Measurements from ENCODE around the gene APOOL. TPM values are rescaled to one million over a fixed set of nuclear protein-coding genes. Genes with fewer than 3 reads are reported as not detected.
"Not testable (repeated sequence)": the region's sequence is repeated elsewhere in the genome, so short reads cannot be mapped to it uniquely, and the experiment has no call there.

APOOL gene
- polyA plus RNA-seq, 10 donors, result 12.6 to 21.2 (median 14.9) TPM

DNA sequence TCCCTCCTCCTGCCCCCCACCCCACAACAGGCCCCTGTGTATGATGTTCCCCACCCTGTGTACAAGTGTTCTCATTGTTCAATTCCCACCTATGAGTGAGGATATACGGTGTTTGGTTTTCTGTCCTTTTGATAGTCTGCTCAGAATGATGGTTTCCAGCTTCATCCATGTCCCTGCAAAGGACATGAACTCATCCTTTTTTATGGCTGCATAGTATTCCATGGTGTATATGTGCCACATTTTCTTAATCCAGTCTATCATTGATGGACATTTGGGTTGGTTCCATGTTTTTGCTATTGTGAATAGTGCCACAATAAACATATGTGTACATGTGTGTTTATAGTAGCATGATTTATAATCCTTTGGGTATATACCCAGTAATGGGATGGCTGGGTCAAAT lies 73.6 kb downstream of the APOOL start:
- not testable (repeated sequence) for DNase-seq

DNA sequence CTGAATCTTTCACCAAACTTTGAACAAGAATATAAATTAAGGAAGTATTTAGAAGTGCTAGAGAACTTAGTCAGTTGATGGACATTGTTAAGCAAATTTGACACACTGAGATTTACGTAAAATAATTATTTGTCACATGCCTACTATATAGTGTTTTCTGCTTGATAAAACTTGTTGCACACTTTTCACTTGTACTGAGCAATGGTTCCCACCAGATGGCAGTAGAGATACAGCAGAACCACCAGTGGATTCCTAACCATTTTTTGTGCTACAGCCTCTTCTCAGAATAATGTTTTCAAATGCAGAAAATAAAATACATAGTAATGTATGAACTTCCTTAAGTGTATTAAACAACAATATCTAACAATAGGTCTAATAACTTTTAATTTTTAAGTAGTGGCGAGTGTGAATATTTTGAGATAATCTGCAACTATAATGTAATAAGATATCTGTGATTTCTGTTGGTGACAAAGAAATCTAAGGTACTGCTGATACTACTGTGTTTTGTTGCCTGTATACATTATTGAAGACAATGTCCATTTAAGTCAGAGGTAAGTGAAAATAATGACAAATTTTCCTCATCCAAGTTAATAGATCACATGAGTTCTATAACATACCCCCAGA lies 81.2 kb downstream of the APOOL start:
- DNase-seq, result peak in 2 of 3 donors; percentile 25 to 32

DNA sequence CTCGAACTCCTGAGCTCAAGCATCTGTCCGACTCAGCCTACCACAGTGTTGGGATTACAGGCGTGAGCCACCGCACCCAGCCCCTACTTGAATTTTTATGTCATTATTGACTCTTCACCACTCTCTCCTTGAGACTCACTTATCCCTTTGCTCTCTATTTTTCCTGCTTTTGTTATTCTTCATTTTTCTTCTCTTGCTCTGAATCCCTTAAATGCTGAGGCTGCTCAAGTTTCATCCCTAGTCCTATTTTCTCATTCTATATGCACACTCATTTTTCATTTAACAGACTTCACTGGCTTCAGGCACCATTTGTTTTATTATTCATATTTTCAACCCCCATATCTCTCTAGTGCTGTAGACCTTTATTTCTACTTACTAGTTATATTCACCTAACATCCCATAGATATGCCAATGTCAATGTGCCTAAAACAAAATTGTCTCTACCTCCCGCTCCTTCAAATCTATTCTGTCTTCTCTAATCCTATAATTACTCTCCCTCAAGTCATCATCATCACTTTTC lies 85.7 kb downstream of the APOOL start:
- no peak for DNase-seq

DNA sequence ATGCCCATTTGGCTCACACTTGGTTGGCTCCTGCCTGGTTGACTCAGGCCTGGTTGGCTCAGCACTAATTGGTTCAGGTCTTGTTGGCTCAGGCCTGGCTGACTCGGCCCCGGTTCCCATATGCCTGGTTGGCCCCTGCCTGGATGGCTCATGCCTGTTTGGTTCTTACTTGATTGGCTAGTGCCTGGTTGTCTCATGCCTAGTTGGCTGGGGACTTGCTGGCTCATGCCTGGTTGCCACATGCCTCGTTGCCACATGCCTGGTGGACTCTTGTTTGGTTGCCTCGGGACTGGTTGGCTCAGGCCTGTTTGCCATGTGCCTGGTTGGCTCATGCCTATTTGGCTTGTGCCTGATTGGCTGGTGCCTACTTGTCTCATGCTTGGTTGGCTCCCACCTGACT lies 103.7 kb downstream of the APOOL start:
- DNase-seq, result no peak

DNA sequence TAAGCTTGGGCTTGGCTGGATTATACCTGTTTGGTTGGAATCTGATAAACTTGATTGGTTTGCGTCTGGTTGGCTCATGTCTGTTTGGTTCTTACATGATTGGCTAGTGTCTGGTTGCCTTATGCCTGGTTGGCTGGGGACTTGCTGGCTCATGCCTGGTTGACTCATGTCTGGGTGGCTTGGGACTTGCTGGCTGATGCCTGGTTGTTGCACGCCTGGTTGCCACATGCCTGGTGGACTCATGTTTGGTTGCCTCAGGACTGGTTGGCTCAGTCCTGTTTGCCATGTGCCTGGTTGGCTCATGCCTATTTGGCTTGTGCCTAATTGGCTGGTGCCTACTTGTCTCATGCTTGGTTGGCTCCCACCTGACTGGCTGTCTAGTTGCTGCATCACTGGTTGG lies 104.5 kb downstream of the APOOL start:
- no peak for DNase-seq

DNA sequence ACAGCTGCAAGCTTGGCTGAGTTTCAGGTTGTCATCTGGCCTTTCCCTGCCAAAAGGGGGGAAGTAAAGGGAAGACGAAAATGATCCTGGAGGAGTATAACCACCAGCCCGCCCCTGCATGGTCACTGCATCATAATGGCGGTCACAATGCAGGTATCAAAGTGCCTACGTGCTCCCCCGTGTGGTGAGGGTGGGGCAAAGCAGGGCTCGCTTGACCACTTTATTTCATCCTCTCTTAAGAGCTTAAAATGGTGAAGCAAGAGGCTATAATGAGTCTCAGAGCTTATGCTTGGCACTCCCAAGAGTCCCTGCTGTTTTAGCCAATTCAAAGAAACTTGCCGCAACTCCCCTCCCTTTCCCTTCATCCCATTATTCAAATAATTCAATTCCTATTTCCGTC lies 105.6 kb downstream of the APOOL start:
- no peak for DNase-seq

DNA sequence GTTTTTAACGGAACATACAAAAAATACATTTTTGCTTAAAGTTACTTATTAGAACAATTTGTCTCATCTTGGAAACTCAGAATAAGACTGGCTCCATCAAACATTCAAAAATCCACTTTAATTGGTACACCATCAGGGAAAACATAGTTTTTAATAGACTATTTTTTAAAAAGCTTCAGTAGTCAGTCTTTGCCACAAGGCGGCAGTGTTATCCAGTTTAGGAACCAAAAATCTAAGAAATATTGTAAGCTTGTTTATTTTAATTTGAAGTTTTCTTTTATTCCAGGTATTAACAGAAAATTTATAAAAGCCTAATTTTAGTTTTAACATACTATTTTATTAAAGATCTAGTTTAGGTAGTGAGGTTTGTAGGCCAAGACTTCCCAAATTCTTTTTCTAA lies 107.7 kb downstream of the APOOL start:
- DNase-seq, result peak; percentile 2 to 21 (median 12)

DNA sequence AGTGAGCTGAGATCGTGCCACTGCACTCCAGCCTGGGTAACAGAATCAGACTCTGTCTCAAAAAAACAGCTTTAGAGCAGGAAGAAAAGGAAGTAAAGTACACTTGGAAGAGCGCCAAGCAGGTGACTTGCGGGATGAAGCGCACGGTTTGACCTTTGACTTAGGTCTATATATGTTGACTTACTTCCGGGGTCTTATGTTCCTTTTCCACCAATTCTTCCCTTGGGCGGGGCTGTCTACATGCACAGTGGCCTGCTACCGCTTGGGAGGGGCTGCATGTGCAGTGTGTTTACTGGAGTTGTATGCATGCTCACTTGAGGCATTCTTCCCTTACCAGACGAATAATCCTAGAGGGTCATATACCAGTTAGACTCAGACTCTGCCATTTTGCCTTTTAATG lies 108.6 kb downstream of the APOOL start:
- DNase-seq, result no peak

DNA sequence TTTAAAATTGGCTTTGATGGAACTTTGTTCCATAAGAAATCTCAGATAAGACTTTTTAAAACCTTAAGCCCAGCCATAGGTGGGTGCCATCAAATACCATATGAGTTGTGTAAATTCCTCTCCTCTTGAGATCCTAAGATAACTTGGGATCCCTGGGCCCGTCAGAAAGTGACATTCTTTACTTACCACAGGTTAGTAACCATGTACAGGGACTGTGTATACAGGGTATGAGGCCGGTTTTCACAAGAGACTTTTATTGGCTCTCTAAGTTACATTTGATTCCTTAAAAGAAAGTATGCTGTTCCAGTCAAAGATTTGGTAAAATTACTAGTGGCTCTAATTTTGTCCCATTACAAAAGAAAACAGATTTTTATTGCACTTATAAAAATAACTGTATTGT lies 110.1 kb downstream of the APOOL start:
- no peak for DNase-seq

DNA sequence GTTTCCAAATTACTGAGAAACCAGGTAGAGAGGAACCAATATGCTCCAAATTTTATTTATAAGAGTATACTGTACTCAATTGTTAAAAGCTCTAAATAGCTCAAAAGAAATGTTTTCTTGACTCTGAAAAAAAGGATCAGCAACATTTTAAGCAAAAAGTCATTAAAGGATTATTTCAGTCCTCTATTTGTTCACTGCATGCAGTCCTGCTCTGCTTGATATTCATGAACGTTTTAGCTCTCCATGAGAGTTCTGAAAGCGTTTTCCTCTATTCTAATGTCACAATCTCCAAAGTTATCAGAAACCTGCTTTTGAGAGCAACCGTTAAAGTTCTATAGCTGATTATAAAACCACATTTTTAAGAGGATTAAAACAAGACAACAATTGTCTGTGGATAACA lies 110.5 kb downstream of the APOOL start:
- DNase-seq, result no peak

DNA sequence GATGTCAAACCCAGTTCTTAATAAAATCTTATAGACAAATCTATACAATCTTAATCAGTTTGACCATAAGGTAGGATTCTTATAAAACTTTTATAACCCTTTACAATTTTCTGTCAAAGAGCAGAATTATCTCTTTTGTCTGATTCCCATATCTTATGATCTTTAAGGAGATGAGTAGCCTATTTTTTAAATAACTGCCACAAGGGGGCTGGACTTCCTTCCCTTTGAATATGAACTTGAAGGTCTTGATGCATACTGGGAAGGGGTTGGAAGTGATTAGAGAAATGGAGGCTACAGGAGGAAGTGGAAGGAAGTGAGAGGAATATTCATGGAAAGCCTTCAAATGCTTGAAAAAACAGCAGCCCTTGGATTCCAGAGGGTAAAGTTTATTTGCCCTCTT lies 111.1 kb downstream of the APOOL start:
- DNase-seq, result no peak

DNA sequence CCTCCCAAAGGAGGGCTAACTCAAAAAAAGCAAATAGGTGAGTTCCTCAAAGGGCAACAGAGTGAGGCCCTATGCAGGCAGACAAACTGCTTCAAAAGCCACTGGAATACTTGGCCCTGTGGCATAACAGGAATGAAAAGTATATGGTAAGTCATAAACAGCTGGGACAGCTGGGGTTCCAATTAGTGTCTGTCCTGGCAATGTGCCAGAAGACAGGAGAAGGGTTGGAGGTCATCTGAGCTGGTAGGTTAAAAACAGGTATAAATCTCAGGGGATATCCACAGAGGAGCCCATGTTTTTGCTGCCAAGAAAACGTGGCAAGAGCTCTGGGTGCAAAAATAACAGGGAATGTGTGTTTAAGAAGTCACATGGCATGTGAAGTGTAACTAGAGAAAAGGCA lies 111.6 kb downstream of the APOOL start:
- no peak for DNase-seq

DNA sequence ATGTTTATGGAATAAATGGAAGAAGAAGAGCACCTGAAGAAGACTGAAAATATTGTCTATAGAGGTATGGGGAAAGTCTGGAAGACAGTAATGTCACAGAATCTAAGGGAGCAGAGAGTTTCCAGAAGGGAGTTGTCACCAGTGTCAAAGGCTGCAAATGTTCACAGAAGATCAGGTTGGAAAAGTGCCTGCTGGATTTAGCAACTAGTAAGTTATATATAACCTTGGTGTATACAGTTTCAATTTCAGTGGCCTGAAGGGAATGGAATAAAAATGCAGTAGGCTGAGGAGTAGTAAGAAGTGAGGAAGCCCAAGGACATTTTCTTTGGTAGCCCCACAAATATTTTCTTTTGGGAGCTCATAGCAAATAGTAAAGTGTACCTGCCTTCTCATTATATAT lies 132.7 kb downstream of the APOOL start:
- peak in 1 of 3 donors; percentile 7 for DNase-seq

DNA sequence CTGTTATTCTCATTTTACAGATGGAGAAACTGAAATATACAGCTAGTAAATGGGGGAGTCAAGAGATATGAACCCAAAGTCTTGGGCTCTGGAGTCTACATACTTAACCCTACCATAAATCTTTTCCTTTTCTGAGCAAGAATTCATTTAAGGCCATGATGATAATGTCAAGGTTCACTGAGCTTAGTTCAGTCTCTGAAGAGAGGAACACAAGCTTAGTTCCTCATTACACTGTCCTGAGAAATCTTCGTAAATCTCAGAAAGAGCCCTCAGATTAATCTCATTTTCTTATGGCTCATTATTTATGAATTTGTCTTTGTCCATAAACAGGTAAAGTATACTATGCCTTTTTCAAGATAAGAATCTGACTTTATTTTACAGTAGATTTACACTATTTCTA lies 135.7 kb downstream of the APOOL start:
- no peak for DNase-seq

DNA sequence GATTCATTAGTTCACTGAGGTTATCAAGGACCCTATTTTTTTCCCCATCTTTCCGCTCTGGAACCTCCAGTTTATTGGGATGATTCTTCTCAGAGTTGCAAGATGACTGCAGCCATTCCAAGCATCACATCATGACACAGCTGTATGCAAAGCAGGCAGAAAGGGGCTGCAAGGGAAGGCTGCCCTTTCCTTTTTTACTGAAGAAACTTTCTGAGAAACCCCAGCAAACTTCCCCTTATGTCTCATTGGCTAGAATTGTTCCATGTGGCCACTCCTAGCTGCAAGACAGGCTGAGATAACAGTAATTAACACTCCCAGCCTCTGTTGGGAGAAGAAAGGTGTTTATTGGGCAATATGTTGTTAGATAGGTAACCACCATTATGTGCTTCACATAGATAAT lies 137.3 kb downstream of the APOOL start:
- DNase-seq, result no peak

Other genes with a start within 250 kb of the APOOL start
- gene SATL1, start 239.9 kb downstream of the APOOL start, polyA plus RNA-seq (ENCODE audit: insufficient read length in 10 of 10), result under 1 TPM; 0.31 to 0.66 (median 0.42) TPM
- 10 to 100 TPM; 26.1 to 41.2 (median 32.1) TPM for gene ZNF711, start 240.1 kb downstream of the APOOL start, polyA plus RNA-seq (ENCODE audit: insufficient read length in 10 of 10)

All from muscle of back (tissue), 11 donors.